ENCODE measurements around the gene GSN. TPM values are rescaled to one million over a fixed set of nuclear protein-coding genes. Genes with fewer than 3 reads are reported as not detected.

The GSN gene
- total and polyA plus RNA-seq, 2 of the 8 experiments (the other 6 are each of a cell fraction or from before 2014, with no cell fraction given): 52.3 to 94.5 TPM

GRCh38 chr9:121227862-121228261 lies 40.1 kb upstream of the GSN start:
- Histone ChIP-seq H4K8ac (ENCODE audit: extremely low read depth, insufficient read depth, low read length) (no peak overlapping the region), H4K91ac (replicated peaks; ENCODE audit: insufficient read length, low read length) (no peak overlapping the region), H3K27ac (ENCODE audit: low read depth, low read length) (no peak overlapping the region), H3K4me2 (ENCODE audit: insufficient read depth in 1 of 2, low read depth in 2 of 2, low read length in 2 of 2) (no peak overlapping the region), H3K9ac (replicated peaks in 1 of 4; ENCODE audit: extremely low read depth in 1 of 4, low read depth in 3 of 4, low read length in 3 of 4) (no peak overlapping the region), H2BK15ac (ENCODE audit: low read length) (no peak overlapping the region), H3K23ac (ENCODE audit: insufficient read length) (no peak overlapping the region), H3K14ac (ENCODE audit: insufficient read length) (no peak overlapping the region), H3K27me3 (replicated peaks in 1 of 4; ENCODE audit: control insufficient read depth in 3 of 4, extremely low read depth in 1 of 4, insufficient read depth in 3 of 4, low read length in 3 of 4) (peaks cover 0 to 3% (median 0%) of the 10 kb centered on the region in 4 experiments; a peak in 2 of 7 replicates), H3K4me3 (ENCODE audit: extremely low read depth in 1 of 4, insufficient read depth in 2 of 4, low read depth in 3 of 4, low read length in 4 of 4) (no peak overlapping the region), H2AFZ (ENCODE audit: low read length) (no peak overlapping the region), H3K4ac (replicated peaks; ENCODE audit: insufficient read length, low read depth, low read length) (no peak overlapping the region), H3K23me2 (ENCODE audit: low read depth, low read length) (no peaks in the 10 kb centered on the region), H3K79me2 (ENCODE audit: control insufficient read depth in 1 of 2, insufficient read depth in 2 of 2, low read length in 2 of 2) (no peaks in the 10 kb centered on the region), H2BK20ac (ENCODE audit: low read length) (no peak overlapping the region), H3K9me3 (ENCODE audit: insufficient read depth in 2 of 2, low read depth in 1 of 2, low read length in 1 of 2) (no peaks in the 10 kb centered on the region), H4K20me1 (replicated peaks in 1 of 2; ENCODE audit: control insufficient read depth in 1 of 2, insufficient read depth in 2 of 2, low read length in 2 of 2) (no peaks in the 10 kb centered on the region), H4K5ac (ENCODE audit: insufficient read length, low read depth, low read length) (no peak overlapping the region), H3K18ac (ENCODE audit: extremely low read depth, low read length) (no peak overlapping the region), H3K56ac (replicated peaks; ENCODE audit: insufficient read length, low read depth, low read length) (no peak overlapping the region), H2AK5ac (ENCODE audit: low read depth, low read length) (no peak overlapping the region), H3K36me3 (ENCODE audit: control insufficient read depth in 2 of 4, insufficient read depth in 4 of 4, low read length in 3 of 4) (no peaks in the 10 kb centered on the region), H2BK120ac (replicated peaks; ENCODE audit: low read depth, low read length) (no peak overlapping the region), H3K79me1 (ENCODE audit: low read depth, low read length) (no peaks in the 10 kb centered on the region), H3K4me1 (replicated peaks in 1 of 4; ENCODE audit: control insufficient read depth in 3 of 4, insufficient read depth in 4 of 4, low read length in 3 of 4) (peaks cover 0 to 3% (median 2%) of the 10 kb centered on the region in 4 experiments; a peak in 4 of 7 replicates), H2BK5ac (ENCODE audit: low read depth, low read length) (no peak overlapping the region), H2BK12ac (ENCODE audit: low read depth, low read length) (no peak overlapping the region)
- DNase-seq (ENCODE audit: low read depth in 1 of 2, low spot score in 2 of 2): no peak
- 87% methylated on average over 4 of the region's 4 CpGs; no CpG with 5 or more reads in 1 of the 2 experiments for WGBS, 2 experiments (ENCODE audit: extremely low coverage in 1 of 2, insufficient coverage in 1 of 2, insufficient read length in 1 of 2, insufficient replicate concordance in 2 of 2, low coverage in 1 of 2, low lambda C conversion rate in 2 of 2, missing lambda C conversion rate in 1 of 2)
- FAIRE-seq: no peak
- ChIA-PET POLR2A (ENCODE audit: partially characterized antibody) (interaction anchor here (1.4 kb wide), 1 partner anchor 60 kb away, joined by 3 read pairs; no protein-coding TSS in a partner anchor), CTCF (ENCODE audit: partially characterized antibody) (interaction anchor here (1.1 to 2.7 kb wide), 3 partner anchors 15 to 50 kb away, joined by 3 to 12 read pairs (median 6); no protein-coding TSS in a partner anchor)
- TF ChIP-seq TCF12 (IDR thresholded peaks at IDR 0.05; ENCODE audit: low read depth, low read length): no peak
- TF ChIP-seq HDAC2 (IDR thresholded peaks at IDR 0.05; ENCODE audit: borderline replicate concordance in 1 of 2, low read depth in 2 of 2, low read length in 2 of 2): no peak
- TF ChIP-seq JUND (IDR thresholded peaks at IDR 0.05; ENCODE audit: low read length): no peak
- TF ChIP-seq TAF1 (IDR thresholded peaks at IDR 0.05; ENCODE audit: low read depth, low read length): no peak

All from H1 (cell line).